Glutamatergic neuron (in vitro differentiated cells): ENCODE data around the gene ZYX. TPM values are rescaled to one million over a fixed set of nuclear protein-coding genes. Genes with fewer than 3 reads are reported as not detected.

Source experiments
- DNase-seq: peaks from one replicate; pipeline ENCODE4 v3.0.0; 2022
- H3K27ac Mint-ChIP-seq: one replicate; pipeline ENCODE4 v1.8.0; 2020; ENCODE audit warnings: mild to moderate bottlenecking, mixed read lengths, inconsistent platforms; ENCODE audit not compliant: unreplicated experiment
- H3K27me3 Mint-ChIP-seq: one replicate; pipeline ENCODE4 v1.8.0; 2020; ENCODE audit warnings: mild to moderate bottlenecking, moderate library complexity, mixed read lengths, inconsistent platforms; ENCODE audit not compliant: unreplicated experiment
- H3K36me3 Mint-ChIP-seq: one replicate; pipeline ENCODE4 v1.8.0; 2020; ENCODE audit warnings: mild to moderate bottlenecking, mixed read lengths, inconsistent platforms; ENCODE audit not compliant: unreplicated experiment
- H3K4me1 Mint-ChIP-seq: one replicate; pipeline ENCODE4 v1.8.0; 2020; ENCODE audit warnings: mild to moderate bottlenecking, low read depth, mixed read lengths, inconsistent platforms; ENCODE audit not compliant: unreplicated experiment
- H3K4me3 Mint-ChIP-seq: one replicate; pipeline ENCODE4 v1.8.0; 2020; ENCODE audit warnings: mild to moderate bottlenecking, mixed read lengths, inconsistent platforms; ENCODE audit not compliant: unreplicated experiment
- H3K9me3 Mint-ChIP-seq: one replicate; pipeline ENCODE4 v1.8.0; 2020; ENCODE audit warnings: mild to moderate bottlenecking, moderate library complexity, mixed read lengths, inconsistent platforms; ENCODE audit not compliant: unreplicated experiment
- total RNA-seq: library from RNA; stranded (reverse); fragmentation: NEBNext Ultra II Directional; extraction: Animal tissue kit (Norgen Biotek cat#: 25700); gene quantifications from one replicate; pipeline ENCODE4 v1.2.1, GENCODE V29; 2021; ENCODE audit not compliant: unreplicated experiment
- TF ChIP-seq, protein P1 (sequence below): fragments of 200-600 bp; sonication (generic); IDR thresholded peaks from one replicate; pipeline ENCODE4 v1.5.0; 2021; ENCODE audit not compliant: partially characterized antibody, unreplicated experiment

ZYX gene
- total RNA-seq, 1 donor from 2014 or later = 163 TPM

GRCh38 chr7:143394068-143394467 lies 12.9 kb downstream of the ZYX start:
- Mint-ChIP-seq H3K4me1 (peaks cover 4% of the 10 kb centered on the region), H3K27ac (no peak overlapping the region), H3K9me3 (peaks cover 13% of the 10 kb centered on the region), H3K27me3 (peaks cover 11% of the 10 kb centered on the region), H3K4me3 (no peak overlapping the region), H3K36me3 (peaks cover 5% of the 10 kb centered on the region)
- TF ChIP-seq, protein P1, sequence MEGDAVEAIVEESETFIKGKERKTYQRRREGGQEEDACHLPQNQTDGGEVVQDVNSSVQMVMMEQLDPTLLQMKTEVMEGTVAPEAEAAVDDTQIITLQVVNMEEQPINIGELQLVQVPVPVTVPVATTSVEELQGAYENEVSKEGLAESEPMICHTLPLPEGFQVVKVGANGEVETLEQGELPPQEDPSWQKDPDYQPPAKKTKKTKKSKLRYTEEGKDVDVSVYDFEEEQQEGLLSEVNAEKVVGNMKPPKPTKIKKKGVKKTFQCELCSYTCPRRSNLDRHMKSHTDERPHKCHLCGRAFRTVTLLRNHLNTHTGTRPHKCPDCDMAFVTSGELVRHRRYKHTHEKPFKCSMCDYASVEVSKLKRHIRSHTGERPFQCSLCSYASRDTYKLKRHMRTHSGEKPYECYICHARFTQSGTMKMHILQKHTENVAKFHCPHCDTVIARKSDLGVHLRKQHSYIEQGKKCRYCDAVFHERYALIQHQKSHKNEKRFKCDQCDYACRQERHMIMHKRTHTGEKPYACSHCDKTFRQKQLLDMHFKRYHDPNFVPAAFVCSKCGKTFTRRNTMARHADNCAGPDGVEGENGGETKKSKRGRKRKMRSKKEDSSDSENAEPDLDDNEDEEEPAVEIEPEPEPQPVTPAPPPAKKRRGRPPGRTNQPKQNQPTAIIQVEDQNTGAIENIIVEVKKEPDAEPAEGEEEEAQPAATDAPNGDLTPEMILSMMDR = no peak
- no peak for DNase-seq

- H3K36me3 Mint-ChIP-seq = peaks cover 5% of the 10 kb centered on the region
- peaks cover 10% of the 10 kb centered on the region for H3K27me3 Mint-ChIP-seq
- peaks cover 11% of the 10 kb centered on the region for H3K9me3 Mint-ChIP-seq
- H3K4me1 Mint-ChIP-seq = peaks cover 3% of the 10 kb centered on the region
- no peak overlapping the region for H3K4me3 Mint-ChIP-seq
- TF ChIP-seq, protein P1 = no peak
- DNase-seq = no peak
- no peak overlapping the region for H3K27ac Mint-ChIP-seq
Observed at GRCh38 chr7:143394777-143395176, 13.6 kb downstream of the ZYX start.

- H3K27me3 Mint-ChIP-seq = peaks cover 10% of the 10 kb centered on the region
- no peaks in the 10 kb centered on the region for H3K36me3 Mint-ChIP-seq
- peaks cover 8% of the 10 kb centered on the region for H3K9me3 Mint-ChIP-seq
- no peaks in the 10 kb centered on the region for H3K4me1 Mint-ChIP-seq
- H3K27ac Mint-ChIP-seq = no peak overlapping the region
- TF ChIP-seq, protein P1 = peak; percentile 29
- no peak overlapping the region for H3K4me3 Mint-ChIP-seq
- no peak for DNase-seq
Observed at GRCh38 chr7:143395187-143396149, 14.3 kb downstream of the ZYX start.

- Mint-ChIP-seq H3K27me3 (peaks cover 10% of the 10 kb centered on the region), H3K9me3 (peaks cover 8% of the 10 kb centered on the region)
Observed at GRCh38 chr7:143396182-143396581, 15.0 kb downstream of the ZYX start.

More at GRCh38 chr7:143396182-143396581, 15.0 kb downstream of the ZYX start:
- Mint-ChIP-seq H3K36me3 (no peaks in the 10 kb centered on the region), H3K4me3 (no peak overlapping the region), H3K4me1 (no peaks in the 10 kb centered on the region), H3K27ac (no peak overlapping the region)
- TF ChIP-seq, protein P1 = no peak
- no peak for DNase-seq
